ENCODE data around the gene CARD10.

CARD10 gene

GRCh38 chr22:37519268-37520195 is at the start of gene CARD10:
Gene CARD10 (minus strand): TSS chr22:37519415. CDS start chr22:37519200, 215 bp downstream.
- no peak for DNase-seq

- no peak for DNase-seq
Measured at GRCh38 chr22:37568448-37569008, 49.3 kb upstream of the CARD10 start.

- DNase-seq: no peak
Measured at GRCh38 chr22:37568012-37568411, 48.8 kb upstream of the CARD10 start.

- peak; percentile 56 to 85 for DNase-seq
Measured at GRCh38 chr22:37566903-37567798, 47.9 kb upstream of the CARD10 start.

- peak; percentile 78 to 89 for DNase-seq
Measured at GRCh38 chr22:37566329-37566837, 47.2 kb upstream of the CARD10 start.

GRCh38 chr22:37565830-37566229 is 46.6 kb upstream of the CARD10 start:
- DNase-seq: no peak

DNA sequence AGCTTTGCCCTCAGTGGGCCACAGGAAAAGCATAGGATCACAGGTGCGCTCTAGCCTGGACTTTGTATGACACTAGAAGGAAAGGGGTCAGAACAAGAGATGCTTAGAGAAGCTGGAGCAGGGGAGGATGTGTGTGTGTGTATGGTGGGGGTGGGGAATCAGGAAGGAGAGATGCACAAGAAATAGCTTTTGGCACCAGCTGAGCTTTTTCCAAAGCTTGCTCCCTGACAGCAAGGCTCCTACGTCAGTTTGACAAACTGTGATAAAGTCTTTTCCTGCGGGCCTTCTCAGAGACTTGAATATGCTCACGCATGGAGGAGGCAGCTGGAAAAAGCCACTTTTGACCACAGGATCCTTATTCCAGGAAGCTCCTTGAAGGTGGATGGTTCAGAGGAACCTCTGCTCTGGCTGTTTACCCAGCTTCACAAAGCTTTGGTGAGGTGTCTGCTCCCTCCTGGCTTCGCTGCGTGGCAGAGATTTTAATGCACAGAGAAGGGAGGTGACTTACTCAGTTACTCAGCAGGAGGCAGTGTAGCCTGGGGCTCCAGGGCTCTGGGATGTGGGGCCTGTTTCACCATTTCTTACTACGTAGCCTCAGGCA is 45.0 kb upstream of the CARD10 start:
- DNase-seq: no peak

GRCh38 chr22:37563153-37564081 is 44.2 kb upstream of the CARD10 start:
- peak; percentile 80 to 86 for DNase-seq

DNA sequence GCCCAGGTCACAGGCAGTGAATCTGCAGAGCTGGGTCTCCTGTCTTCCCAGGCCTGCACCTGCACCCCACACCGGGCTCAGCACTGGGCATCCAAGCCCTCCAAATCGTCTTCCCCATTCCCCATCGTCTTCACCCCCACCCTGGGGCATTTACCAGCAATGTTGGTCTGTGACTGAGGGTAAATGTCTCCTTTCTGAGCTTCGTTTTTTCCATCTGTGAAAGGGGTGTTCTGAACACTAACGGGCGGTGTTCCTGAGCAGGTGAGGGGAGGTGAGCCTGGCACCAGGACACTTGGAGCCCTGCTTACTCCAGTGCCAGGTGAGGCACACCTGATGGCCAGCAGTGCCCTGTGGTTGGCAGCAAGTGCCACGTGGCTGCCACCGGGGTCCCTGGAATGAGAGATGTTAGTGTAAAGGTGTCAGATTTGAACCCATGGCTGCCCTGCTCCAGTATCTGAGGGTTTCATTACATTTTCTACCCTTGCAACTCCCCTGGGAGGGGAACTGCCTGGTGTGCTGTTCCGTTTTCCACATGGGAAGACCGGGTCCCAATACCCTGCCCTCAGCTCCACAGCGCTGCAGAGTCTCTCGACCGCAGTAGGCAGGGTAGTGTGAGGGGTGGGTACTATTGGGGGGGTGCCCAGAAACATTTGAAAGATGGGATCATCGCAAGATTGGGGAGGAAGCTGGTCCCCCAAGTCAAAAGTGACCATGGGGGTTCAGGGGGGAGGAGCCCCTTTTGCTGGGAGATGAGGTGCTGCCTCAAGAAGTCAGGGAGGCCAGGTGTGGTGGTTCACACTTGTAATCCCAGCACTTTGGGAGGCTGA is 43.0 kb upstream of the CARD10 start:
- no peak for DNase-seq

GRCh38 chr22:37561212-37562048 is 42.2 kb upstream of the CARD10 start:
- peak; percentile 78 to 97 for DNase-seq

DNA sequence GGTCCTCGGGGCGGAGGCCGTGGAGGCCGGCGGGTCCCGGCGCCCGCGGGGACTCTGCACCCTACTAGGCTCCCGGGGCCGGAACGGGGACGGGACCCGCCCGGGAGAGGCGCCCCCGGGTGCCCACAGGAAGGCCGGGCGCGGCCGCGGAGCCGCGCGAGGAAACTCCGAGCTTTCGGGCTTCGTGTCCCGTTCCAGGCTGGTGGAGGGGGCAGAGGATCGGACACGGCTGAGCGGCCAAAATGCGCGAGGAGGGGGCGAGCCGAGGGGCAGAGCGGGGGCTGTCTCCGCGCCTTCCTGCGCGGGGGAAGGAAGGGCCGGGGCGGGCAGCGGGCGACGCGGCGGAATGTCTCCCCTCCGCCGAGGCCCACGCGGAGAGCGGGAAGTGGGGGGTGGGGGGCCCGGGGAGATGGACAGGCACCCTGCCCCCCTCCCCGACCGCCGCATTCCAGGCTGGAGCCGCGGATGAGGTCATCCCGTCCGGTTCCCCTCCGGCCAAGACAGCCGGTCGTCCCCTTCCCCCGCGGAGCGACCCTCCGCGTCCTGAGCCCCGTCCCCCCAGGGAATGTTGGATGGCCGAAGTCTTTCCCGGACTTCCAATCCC is 41.5 kb upstream of the CARD10 start:
- DNase-seq: no peak

- DNase-seq: no peak
Measured at GRCh38 chr22:37559901-37560607, 40.8 kb upstream of the CARD10 start, which contains the start of gene CDC42EP1. Gene CDC42EP1 (plus strand): TSS chr22:37560480. CDS start chr22:37566350, 5,870 bp downstream.

DNA sequence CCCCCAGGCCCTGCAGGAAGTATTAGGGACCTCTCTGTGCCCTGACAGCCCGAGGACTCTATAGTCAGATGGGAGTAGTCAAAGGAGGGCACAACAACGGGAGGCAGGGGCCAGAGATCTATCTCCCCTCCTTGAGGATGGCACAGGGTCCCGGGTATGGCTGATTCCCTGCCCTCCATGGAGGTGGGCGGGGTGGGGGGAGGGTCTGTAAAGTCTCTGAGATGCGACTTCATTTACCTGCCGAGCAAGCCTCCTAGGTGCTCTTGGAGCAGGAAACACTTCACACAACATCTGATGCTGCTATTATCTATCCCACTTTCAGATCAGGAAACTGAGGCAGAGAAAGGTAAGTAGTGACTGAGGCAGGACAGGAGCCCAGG is 40.3 kb upstream of the CARD10 start:
- no peak for DNase-seq

DNA sequence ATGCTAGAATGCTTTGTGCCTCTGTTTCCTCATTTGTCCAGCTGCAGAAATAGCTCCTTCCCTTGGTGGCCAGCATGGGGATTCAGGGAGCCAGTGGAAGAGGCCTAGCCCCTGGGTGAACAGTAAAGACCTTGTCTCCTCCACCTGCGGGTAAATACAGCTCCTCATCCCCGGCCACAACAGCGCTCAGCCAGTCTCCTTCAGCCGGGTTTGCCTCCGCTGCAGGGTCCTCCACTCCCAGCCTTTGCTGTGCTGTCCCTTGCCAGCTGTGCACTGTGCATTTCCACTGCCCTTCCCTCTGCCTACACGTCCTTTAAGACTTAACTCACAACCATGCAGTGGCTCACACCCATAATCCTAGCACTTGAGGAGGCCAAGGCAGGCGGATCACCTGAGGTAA is 39.6 kb upstream of the CARD10 start:
- no peak for DNase-seq

DNA sequence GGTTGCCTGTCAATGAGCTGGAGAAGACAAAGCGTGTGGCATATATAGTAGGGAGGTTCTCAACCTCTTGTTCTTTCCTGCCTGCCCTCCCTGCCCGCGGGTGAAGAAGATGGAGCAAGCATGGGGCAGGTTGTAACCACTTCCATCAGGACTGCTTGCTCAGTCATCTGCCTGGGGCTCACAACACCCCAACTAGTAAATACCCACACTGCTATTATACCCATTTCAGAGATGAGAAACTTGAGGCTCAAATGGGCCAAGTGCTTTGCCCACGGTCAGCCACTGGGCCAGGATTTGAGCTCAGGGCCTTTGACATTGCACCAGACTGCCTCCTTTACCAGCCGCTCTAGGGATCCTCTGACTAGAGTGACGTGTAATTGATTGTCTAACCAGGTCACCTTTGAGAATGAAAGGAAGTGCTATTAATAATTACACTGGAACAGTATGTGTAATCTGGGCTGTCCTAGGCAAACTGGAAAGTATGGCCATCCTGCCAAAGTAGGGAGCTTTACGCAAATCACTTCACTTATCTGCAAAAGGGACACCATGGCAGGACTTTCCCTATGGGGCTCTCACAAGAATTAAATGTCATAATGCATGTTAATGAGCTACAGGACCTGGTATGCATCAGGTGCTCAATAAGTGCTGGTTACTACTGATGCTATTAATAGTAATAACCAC is 38.2 kb upstream of the CARD10 start:
- no peak for DNase-seq

DNA sequence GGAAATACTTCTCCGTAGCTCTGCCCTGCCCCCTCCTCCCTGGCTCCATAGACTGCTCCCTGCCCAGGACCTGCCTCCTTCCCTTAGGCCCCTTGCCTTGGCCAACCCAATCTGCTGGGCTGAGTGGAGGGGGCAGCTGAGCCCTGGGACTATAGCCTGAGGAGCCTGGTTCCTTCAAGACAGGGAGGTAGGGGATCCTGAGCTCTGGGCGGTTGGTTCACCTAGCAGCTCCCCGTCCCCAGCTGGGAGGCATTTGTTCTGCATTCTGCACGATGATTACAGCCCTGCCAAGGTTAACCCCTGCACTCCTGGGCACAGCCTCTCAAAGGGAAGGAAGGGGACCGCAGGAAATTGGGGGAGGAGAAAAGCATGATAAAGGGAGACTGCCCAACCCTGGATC is 37.5 kb upstream of the CARD10 start:
- no peak for DNase-seq

DNA sequence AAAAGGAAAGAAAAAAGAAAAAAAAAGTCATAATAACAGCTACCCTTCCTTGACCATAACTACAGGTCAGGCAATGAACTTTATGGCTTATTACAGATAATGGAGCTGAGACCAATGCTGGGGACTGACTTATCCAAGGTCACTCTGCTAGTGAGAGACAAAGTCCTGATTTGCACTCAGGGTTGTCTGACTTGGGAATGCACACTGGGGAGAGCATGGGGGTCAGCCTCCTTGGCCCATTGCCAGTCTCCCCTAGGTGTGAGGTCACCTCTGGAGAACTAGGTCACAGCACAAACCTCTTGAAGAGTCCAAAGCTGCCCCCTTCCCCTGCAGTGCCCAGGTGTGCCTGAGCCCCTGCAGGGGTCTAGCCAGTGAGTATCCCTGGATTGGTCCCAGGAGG is 35.8 kb upstream of the CARD10 start:
- DNase-seq: no peak

DNA sequence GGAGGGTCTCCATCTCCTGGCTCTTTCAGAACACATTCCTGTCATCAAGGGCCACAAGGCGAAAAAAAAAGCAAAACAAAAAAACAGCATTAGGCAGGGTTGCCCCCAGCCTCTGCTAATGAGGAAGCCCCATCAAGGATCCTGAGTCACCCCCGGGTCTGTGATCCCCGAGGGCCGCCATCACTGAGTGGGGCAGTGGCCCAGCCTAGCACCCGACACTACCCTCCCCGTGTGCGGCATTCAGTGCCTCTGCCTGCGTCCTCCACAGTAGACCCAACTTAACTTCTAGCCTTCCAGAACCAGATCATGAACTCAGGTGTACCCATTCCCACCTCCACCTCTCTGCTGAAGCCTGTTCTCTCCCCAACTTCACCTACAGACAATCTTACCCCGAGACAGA is 34.5 kb upstream of the CARD10 start:
- no peak for DNase-seq
